ENCODE data around the gene LNX1. TPM values are rescaled to one million over a fixed set of nuclear protein-coding genes. Genes with fewer than 3 reads are reported as not detected.

Gene LNX1
- total RNA-seq = not detected in 2 replicates
- long read RNA-seq = 0 reads

- Mint-ChIP-seq H3K27me3 (ENCODE audit: low read depth) (peaks cover 7% of the 10 kb centered on the region), H3K27ac (ENCODE audit: unreplicated experiment) (no peak within 1 kb of the TSS), H3K4me1 (peaks cover 29% of the 10 kb centered on the region), H3K4me3 (peak within 1 kb of the TSS; percentile 26), H3K36me3 (ENCODE audit: low read depth) (no peaks in the 10 kb centered on the region), H3K9me3 (no peaks in the 10 kb centered on the region)
- DNase-seq (ENCODE audit: low read depth, low spot score) = no peak
- no peak for TF ChIP-seq CTCF (conservative IDR thresholded peaks at IDR 0.05)
Observed at GRCh38 chr4:53591372-53591892, at the start of gene LNX1. Gene LNX1 (minus strand): TSS chr4:53591486. CDS start chr4:53574002, 17,484 bp downstream.

GRCh38 chr4:53640576-53641453 lies 49.5 kb upstream of the LNX1 start:
- no peaks in the 10 kb centered on the region for H3K9me3 Mint-ChIP-seq
- H3K36me3 Mint-ChIP-seq (ENCODE audit: low read depth) = no peaks in the 10 kb centered on the region
- H3K27me3 Mint-ChIP-seq (ENCODE audit: low read depth) = no peaks in the 10 kb centered on the region
- H3K4me3 Mint-ChIP-seq = no peak overlapping the region
- TF ChIP-seq CTCF (conservative IDR thresholded peaks at IDR 0.05) = no peak
- peaks cover 16% of the 10 kb centered on the region for H3K4me1 Mint-ChIP-seq
- no peak overlapping the region for H3K27ac Mint-ChIP-seq (ENCODE audit: unreplicated experiment)
- no peak for DNase-seq (ENCODE audit: low read depth, low spot score)

- Mint-ChIP-seq H3K36me3 (ENCODE audit: low read depth) (no peaks in the 10 kb centered on the region), H3K27me3 (ENCODE audit: low read depth) (no peaks in the 10 kb centered on the region), H3K9me3 (no peaks in the 10 kb centered on the region), H3K27ac (ENCODE audit: unreplicated experiment) (no peak overlapping the region), H3K4me3 (no peak overlapping the region), H3K4me1 (peaks cover 18% of the 10 kb centered on the region)
- no peak for DNase-seq (ENCODE audit: low read depth, low spot score)
- no peak for TF ChIP-seq CTCF (conservative IDR thresholded peaks at IDR 0.05)
Observed at GRCh38 chr4:53638919-53639318, 47.6 kb upstream of the LNX1 start.

GRCh38 chr4:53637348-53637747 lies 46.1 kb upstream of the LNX1 start:
- TF ChIP-seq CTCF (conservative IDR thresholded peaks at IDR 0.05) = no peak
- no peaks in the 10 kb centered on the region for H3K27me3 Mint-ChIP-seq (ENCODE audit: low read depth)
- H3K27ac Mint-ChIP-seq (ENCODE audit: unreplicated experiment) = no peak overlapping the region
- no peaks in the 10 kb centered on the region for H3K36me3 Mint-ChIP-seq (ENCODE audit: low read depth)
- no peak for DNase-seq (ENCODE audit: low read depth, low spot score)
- peaks cover 18% of the 10 kb centered on the region for H3K4me1 Mint-ChIP-seq
- no peaks in the 10 kb centered on the region for H3K9me3 Mint-ChIP-seq
- H3K4me3 Mint-ChIP-seq = no peak overlapping the region

GRCh38 chr4:53635697-53636483 lies 44.6 kb upstream of the LNX1 start:
- Mint-ChIP-seq H3K27me3 (ENCODE audit: low read depth) (no peaks in the 10 kb centered on the region), H3K4me3 (no peak overlapping the region), H3K4me1 (peaks cover 13% of the 10 kb centered on the region), H3K36me3 (ENCODE audit: low read depth) (no peaks in the 10 kb centered on the region), H3K9me3 (no peaks in the 10 kb centered on the region), H3K27ac (ENCODE audit: unreplicated experiment) (peak overlapping the region; percentile 67)
- DNase-seq (ENCODE audit: low read depth, low spot score) = no peak
- no peak for TF ChIP-seq CTCF (conservative IDR thresholded peaks at IDR 0.05)
